B cell (primary cell): Measurements from ENCODE around the gene PDE4B.

Source experiments
- EZH2 ChIP-seq: IDR thresholded peaks from 2 replicates; pipeline ENCODE4 v1.6.1; 2012; ENCODE audit warnings: borderline replicate concordance, low read depth, mild to moderate bottlenecking, moderate library complexity, low read length; ENCODE audit not compliant: insufficient read depth, poor library complexity, severe bottlenecking
- TF ChIP-seq, protein P1 (sequence below): fragments of 200-600 bp; IDR thresholded peaks from one replicate; pipeline ENCODE4 v1.8.0; 2022; ENCODE audit warnings: antibody characterized with exemption, mild to moderate bottlenecking

- TF ChIP-seq, protein P1, sequence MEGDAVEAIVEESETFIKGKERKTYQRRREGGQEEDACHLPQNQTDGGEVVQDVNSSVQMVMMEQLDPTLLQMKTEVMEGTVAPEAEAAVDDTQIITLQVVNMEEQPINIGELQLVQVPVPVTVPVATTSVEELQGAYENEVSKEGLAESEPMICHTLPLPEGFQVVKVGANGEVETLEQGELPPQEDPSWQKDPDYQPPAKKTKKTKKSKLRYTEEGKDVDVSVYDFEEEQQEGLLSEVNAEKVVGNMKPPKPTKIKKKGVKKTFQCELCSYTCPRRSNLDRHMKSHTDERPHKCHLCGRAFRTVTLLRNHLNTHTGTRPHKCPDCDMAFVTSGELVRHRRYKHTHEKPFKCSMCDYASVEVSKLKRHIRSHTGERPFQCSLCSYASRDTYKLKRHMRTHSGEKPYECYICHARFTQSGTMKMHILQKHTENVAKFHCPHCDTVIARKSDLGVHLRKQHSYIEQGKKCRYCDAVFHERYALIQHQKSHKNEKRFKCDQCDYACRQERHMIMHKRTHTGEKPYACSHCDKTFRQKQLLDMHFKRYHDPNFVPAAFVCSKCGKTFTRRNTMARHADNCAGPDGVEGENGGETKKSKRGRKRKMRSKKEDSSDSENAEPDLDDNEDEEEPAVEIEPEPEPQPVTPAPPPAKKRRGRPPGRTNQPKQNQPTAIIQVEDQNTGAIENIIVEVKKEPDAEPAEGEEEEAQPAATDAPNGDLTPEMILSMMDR, result no peak
- no peak for TF ChIP-seq EZH2
Measured at GRCh38 chr1:66266350-66266749, 473.7 kb downstream of the PDE4B start.
